ENCODE data around the gene MPO.

DNA sequence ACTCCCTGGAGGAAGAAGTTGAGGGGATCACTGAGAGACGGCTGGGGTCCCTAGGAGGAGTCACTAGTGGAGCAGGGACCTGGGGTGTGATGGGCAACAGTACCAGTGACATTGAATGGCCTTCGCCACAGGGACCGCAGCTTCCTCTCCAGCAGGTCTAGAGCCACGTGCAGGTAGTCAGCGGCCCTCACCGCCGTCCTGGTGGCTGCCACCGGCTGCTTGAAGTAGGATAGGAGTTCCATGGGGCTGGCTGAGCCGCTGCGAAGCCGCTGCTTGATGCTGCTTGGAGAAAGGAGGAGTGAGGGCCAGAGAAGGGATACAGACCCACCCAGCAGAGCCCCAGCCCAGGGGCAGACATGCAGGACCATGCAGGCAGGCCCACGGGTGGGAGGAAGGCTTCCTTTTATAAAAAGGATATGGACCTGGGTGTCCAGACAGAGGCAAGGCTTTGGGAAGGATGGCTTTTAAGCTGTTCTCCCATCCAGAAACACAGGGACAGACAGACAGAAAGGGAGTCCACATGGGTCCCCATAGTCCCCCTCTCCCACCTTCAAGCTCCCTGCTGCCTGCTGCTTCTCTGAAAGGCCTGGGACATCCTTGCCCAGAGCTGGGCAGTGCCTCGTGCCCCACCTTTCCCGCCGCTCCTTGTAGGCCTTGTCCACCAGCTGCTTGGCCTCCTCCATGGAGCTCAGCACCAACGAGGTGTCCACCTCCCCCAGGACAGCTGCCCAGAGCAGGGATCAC is 827 bp downstream of the MPO start:
- TF ChIP-seq, protein P1, sequence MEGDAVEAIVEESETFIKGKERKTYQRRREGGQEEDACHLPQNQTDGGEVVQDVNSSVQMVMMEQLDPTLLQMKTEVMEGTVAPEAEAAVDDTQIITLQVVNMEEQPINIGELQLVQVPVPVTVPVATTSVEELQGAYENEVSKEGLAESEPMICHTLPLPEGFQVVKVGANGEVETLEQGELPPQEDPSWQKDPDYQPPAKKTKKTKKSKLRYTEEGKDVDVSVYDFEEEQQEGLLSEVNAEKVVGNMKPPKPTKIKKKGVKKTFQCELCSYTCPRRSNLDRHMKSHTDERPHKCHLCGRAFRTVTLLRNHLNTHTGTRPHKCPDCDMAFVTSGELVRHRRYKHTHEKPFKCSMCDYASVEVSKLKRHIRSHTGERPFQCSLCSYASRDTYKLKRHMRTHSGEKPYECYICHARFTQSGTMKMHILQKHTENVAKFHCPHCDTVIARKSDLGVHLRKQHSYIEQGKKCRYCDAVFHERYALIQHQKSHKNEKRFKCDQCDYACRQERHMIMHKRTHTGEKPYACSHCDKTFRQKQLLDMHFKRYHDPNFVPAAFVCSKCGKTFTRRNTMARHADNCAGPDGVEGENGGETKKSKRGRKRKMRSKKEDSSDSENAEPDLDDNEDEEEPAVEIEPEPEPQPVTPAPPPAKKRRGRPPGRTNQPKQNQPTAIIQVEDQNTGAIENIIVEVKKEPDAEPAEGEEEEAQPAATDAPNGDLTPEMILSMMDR (IDR thresholded peaks at IDR 0.05): no peak
- no peak for TF ChIP-seq POLR2A (IDR thresholded peaks at IDR 0.05)
